A673 (cell line): ENCODE results near the gene THAP4.

ENCODE experiments used
- CTCF ChIP-seq: fragments of 300-800, 200-600 bp; sonication (generic); conservative IDR thresholded peaks from 2 replicates; pipeline ENCODE4 v1.5.1; 2017; ENCODE audit warnings: low read depth, mild to moderate bottlenecking, antibody characterized with exemption, low read length, moderate library complexity, mixed read lengths
- EZH2 ChIP-seq: fragments of 200-600 bp; sonication (generic); IDR thresholded peaks from 2 replicates; pipeline ENCODE4 v1.6.1; 2017; ENCODE audit warnings: borderline replicate concordance, low read depth, mild to moderate bottlenecking, mixed read lengths, antibody characterized with exemption, low read length; ENCODE audit not compliant: poor library complexity, severe bottlenecking

DNA sequence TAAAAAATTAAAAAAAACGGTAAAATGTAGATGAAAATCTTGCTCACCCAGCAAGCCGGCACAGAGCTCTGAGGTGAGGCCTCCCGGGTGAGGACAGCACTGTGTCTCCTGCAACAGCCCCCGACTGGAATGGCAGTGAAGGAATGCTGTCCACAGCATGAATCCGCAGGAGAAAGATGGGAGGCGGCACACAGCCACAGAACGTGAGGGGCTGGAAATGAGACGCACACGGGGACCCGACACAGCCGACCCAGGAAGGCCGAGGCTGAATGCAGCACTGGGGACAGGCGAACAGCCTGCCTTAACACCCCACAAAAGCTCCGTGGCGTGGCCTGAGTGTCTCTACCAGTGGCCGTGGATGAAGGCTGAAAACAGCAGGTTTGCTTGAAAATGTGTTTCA, 43.7 kb downstream of the THAP4 start:
- no peak for TF ChIP-seq EZH2
- TF ChIP-seq CTCF: no peak
